Effector memory CD8-positive, alpha-beta T cell (primary cell): ENCODE measurements around the gene RAB15.

Experiments
- ATAC-seq: fragments of 150-1000 bp; cut with Tn5 transposase; replicated peaks from 2 replicates; pipeline ENCODE4 v1.10.0; 2021; ENCODE audit warnings: mild to moderate bottlenecking, moderate library complexity
- DNase-seq, 3 experiments: peaks; one replicate each; pipeline ENCODE4 v3.0.0; 2021
- H3K27ac Mint-ChIP-seq, 2 donors: one replicate each; pipeline ENCODE4 v1.8.0; 2022; ENCODE audit warnings: mild to moderate bottlenecking in 2 of 2, mixed read lengths in 2 of 2, moderate library complexity in 2 of 2
- H3K27me3 Mint-ChIP-seq, 2 donors: one replicate each; pipeline ENCODE4 v1.8.0; 2022; ENCODE audit warnings: mixed read lengths in 2 of 2
- H3K36me3 Mint-ChIP-seq: one replicate; pipeline ENCODE4 v1.8.0; 2022; ENCODE audit warnings: mild to moderate bottlenecking, moderate library complexity, mixed read lengths; ENCODE audit not compliant: insufficient read depth
- H3K4me1 Mint-ChIP-seq, 2 donors: one replicate each; pipeline ENCODE4 v1.8.0; 2022; ENCODE audit warnings: low read depth in 2 of 2, mixed read lengths in 2 of 2
- H3K4me3 Mint-ChIP-seq, 2 donors: one replicate each; pipeline ENCODE4 v1.8.0; 2022; ENCODE audit warnings: mild to moderate bottlenecking in 2 of 2, mixed read lengths in 2 of 2, moderate library complexity in 2 of 2
- H3K9me3 Mint-ChIP-seq, 2 donors: one replicate each; pipeline ENCODE4 v1.8.0; 2022; ENCODE audit warnings: mixed read lengths in 2 of 2

Gene RAB15

GRCh38 chr14:64958743-64959142 lies 13.4 kb downstream of the RAB15 start:
- ATAC-seq (no peak), DNase-seq (no peak)
- H3K27ac Mint-ChIP-seq, result no peak overlapping the region
- no peaks in the 10 kb centered on the region for H3K9me3 Mint-ChIP-seq
- peaks cover 3% of the 10 kb centered on the region for H3K36me3 Mint-ChIP-seq
- H3K27me3 Mint-ChIP-seq, result no peaks in the 10 kb centered on the region
- H3K4me3 Mint-ChIP-seq, result no peak overlapping the region
- H3K4me1 Mint-ChIP-seq, result peaks cover 6 to 7% of the 10 kb centered on the region in 2 donors

GRCh38 chr14:64958201-64958600 lies 13.9 kb downstream of the RAB15 start:
- ATAC-seq (no peak), DNase-seq (no peak)
- Mint-ChIP-seq H3K9me3 (no peaks in the 10 kb centered on the region), H3K27ac (no peak overlapping the region), H3K4me3 (no peak overlapping the region), H3K4me1 (peaks cover 6 to 8% of the 10 kb centered on the region in 2 donors), H3K27me3 (no peaks in the 10 kb centered on the region), H3K36me3 (peaks cover 3% of the 10 kb centered on the region)

DNA sequence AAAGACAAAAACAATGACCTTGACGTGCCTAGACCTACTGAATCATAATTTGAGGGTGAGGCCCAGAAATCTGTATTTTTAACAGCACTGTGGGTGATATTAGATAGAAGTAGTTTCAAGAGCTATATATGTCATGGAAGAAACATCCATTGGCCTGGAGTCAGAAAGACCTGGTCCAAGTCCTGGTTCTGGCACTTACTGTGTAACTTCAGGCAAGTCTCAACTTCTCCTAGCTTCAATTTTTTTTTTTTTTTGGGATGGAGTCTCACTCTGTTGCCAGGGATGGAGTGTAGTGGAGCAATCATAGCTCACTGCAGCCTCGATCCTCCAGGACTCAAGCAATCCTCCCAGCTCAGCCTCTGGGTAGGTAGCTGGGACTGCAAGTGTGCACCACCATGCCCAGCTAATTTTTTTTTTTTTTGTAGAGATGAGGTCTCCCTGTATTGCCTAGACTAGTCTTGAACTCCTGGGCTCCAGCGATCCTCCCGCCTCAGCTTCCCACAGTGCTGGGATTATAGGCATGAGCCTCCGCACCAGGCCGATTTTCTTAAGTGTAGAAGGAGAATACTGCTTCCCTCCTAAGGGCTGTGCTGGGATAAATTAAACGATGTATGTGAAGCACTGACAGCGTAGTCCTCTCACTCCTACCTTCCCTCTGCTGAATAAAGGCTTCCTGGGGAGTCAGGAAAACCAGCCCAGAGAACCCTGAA lies 15.3 kb downstream of the RAB15 start:
- Mint-ChIP-seq H3K36me3 (peaks cover 3% of the 10 kb centered on the region), H3K27me3 (no peaks in the 10 kb centered on the region), H3K9me3 (no peaks in the 10 kb centered on the region), H3K4me3 (no peak overlapping the region), H3K4me1 (peaks cover 8 to 10% of the 10 kb centered on the region in 2 donors), H3K27ac (no peak overlapping the region)
- DNase-seq (no peak), ATAC-seq (no peak)

GRCh38 chr14:64955297-64955696 lies 16.8 kb downstream of the RAB15 start:
- H3K27me3 Mint-ChIP-seq, result no peaks in the 10 kb centered on the region
- H3K36me3 Mint-ChIP-seq, result peaks cover 3% of the 10 kb centered on the region
- peaks cover 8% of the 10 kb centered on the region in 2 donors for H3K4me1 Mint-ChIP-seq
- H3K9me3 Mint-ChIP-seq, result no peaks in the 10 kb centered on the region
- DNase-seq (no peak), ATAC-seq (no peak)
- no peak overlapping the region for H3K4me3 Mint-ChIP-seq
- H3K27ac Mint-ChIP-seq, result no peak overlapping the region

GRCh38 chr14:64954491-64955240 lies 17.5 kb downstream of the RAB15 start:
- H3K9me3 Mint-ChIP-seq, result no peaks in the 10 kb centered on the region

GRCh38 chr14:64953661-64954060 lies 18.5 kb downstream of the RAB15 start:
- no peak for ATAC-seq
- Mint-ChIP-seq H3K27me3 (no peaks in the 10 kb centered on the region), H3K9me3 (no peaks in the 10 kb centered on the region), H3K36me3 (peaks cover 3% of the 10 kb centered on the region), H3K4me1 (peaks cover 4% of the 10 kb centered on the region in 2 donors), H3K4me3 (no peak overlapping the region), H3K27ac (no peak overlapping the region)
- DNase-seq, result no peak

More at GRCh38 chr14:64954491-64955240, 17.5 kb downstream of the RAB15 start:
- Mint-ChIP-seq H3K27me3 (no peaks in the 10 kb centered on the region), H3K4me3 (no peak overlapping the region), H3K36me3 (peaks cover 3% of the 10 kb centered on the region), H3K27ac (no peak overlapping the region), H3K4me1 (peaks cover 4% of the 10 kb centered on the region in 2 donors)
- DNase-seq (no peak), ATAC-seq (no peak)

DNA sequence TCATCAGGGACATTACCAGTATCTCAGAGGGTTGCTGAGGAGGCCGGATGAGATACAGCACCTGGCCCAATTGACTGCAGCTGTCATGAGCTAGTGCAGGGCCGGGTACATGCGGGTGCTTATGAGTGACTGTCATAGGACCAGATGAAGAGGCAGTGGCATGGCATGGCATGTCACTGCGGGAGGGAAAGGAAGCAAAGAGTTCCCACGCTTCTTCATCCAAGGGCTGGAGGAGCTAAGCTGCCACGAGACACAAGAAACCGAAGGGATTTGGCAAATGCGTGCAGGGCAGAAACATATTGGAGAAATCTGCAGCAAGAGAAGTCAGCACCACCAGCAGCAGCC lies 18.9 kb downstream of the RAB15 start:
- Mint-ChIP-seq H3K27me3 (no peaks in the 10 kb centered on the region), H3K9me3 (no peaks in the 10 kb centered on the region), H3K27ac (no peak overlapping the region), H3K4me3 (no peak overlapping the region), H3K36me3 (peaks cover 3% of the 10 kb centered on the region), H3K4me1 (peaks cover 4% of the 10 kb centered on the region in 2 donors)
- DNase-seq (no peak), ATAC-seq (no peak)

DNA sequence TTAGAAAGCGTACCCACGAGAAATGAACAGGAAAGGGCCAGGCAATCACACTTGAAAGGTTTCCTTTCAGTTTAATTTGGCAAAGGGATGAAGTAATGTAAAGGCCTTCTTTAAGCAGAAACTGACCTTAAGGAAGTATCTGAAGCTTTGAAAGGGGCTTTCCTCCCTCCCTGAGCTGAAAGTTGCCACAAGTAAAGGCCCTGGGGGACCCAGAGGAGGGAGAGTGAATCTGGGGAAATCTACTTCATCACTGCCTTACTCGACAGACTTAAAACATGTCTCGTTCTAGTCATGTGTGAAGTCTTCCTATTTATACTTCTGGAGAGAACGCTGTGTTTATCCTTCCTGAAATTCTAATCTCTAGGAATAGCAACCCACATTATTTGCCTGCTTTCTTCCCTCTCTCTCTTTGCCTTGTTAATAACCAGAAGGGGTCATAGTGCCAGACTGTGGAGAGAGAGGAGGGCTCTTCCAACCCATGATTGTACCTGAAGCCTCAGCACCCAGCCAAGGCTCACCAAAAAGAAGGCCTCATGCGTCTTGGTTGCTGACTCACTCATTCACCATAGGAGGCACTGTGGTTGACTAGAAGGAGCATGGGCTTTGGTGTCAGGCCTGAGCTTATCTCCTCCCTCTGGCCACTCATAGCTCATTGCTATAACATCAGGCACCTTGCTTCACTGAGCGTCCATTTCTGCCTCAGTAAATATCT lies 19.4 kb downstream of the RAB15 start:
- no peak for DNase-seq
- Mint-ChIP-seq H3K4me1 (peaks cover 4% of the 10 kb centered on the region in 2 donors), H3K9me3 (no peaks in the 10 kb centered on the region), H3K27ac (peak overlapping the region in 1 of 2 donors; percentile 35), H3K27me3 (no peaks in the 10 kb centered on the region), H3K4me3 (no peak overlapping the region), H3K36me3 (peaks cover 3% of the 10 kb centered on the region)
- no peak for ATAC-seq

DNA sequence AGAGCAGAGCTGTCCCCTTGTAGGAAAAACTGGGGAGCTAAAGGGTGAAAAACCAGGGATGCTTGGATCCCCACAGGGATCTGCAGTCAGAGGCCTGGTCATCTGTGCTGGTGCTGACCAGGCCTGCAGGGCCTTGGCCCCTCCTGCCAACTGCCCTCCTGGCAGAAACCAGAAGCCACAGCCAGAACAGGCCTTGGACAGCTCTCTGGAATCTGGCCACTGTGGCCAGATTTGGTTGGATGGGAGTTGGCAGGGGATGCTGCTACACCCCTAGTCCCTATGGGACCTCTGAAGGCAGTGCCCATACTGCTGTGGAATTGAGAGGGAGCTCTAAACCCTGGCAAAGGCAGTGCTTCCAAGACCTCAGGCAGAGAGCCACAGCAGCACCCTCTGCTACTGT lies 20.4 kb downstream of the RAB15 start:
- peaks cover under 1% of the 10 kb centered on the region for H3K36me3 Mint-ChIP-seq
- H3K4me1 Mint-ChIP-seq, result peaks cover 4 to 8% of the 10 kb centered on the region in 2 donors
- peak overlapping the region in 1 of 2 donors; percentile 35 for H3K27ac Mint-ChIP-seq
- no peaks in the 10 kb centered on the region for H3K9me3 Mint-ChIP-seq
- DNase-seq (no peak), ATAC-seq (no peak)
- H3K27me3 Mint-ChIP-seq, result no peaks in the 10 kb centered on the region
- no peak overlapping the region for H3K4me3 Mint-ChIP-seq

DNA sequence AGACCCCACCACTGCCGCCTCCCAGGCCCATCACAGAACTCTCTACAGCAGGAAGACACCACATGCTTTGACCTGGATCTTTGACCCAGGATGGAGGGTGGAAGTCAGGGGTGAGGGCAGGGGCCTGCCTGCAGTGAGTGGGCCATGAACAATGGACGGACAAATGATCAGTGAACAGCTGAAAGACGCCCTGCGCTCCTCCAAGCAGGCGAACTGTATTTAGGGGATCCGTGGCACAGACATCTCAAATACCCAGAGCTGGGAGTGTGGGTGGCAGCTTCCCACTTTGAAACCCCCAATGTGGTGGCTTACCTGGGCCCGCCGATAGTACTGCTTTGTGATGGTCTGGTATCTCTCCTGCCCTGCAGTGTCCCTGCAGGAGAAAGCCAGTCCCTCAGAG lies 20.8 kb downstream of the RAB15 start:
- no peak for ATAC-seq
- no peak for DNase-seq
- H3K4me1 Mint-ChIP-seq, result peaks cover 4 to 11% of the 10 kb centered on the region in 2 donors
- no peak overlapping the region for H3K27ac Mint-ChIP-seq
- no peaks in the 10 kb centered on the region for H3K36me3 Mint-ChIP-seq
- H3K9me3 Mint-ChIP-seq, result no peaks in the 10 kb centered on the region
- no peak overlapping the region for H3K4me3 Mint-ChIP-seq
- no peaks in the 10 kb centered on the region for H3K27me3 Mint-ChIP-seq

DNA sequence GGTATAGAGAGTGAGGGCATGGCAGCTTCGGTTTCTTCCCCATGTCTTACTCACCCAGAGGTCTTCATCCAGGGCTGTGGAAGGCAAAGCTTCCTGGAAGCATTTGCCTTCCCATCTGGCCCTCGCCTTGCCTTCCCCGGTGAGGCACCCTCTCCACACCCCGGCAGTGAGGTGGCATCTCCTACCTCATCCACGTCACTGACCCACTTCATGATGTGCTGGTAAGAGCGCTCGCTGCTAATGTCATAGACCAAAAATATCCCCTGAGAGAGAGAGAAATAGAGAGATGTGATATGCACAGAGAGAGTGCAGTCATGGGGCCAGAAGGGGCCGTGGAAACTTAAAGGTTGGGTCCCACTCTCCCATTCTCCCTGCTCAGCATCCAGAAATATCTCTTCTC lies 21.2 kb downstream of the RAB15 start:
- Mint-ChIP-seq H3K4me1 (peaks cover 4 to 11% of the 10 kb centered on the region in 2 donors), H3K36me3 (no peaks in the 10 kb centered on the region), H3K9me3 (no peaks in the 10 kb centered on the region), H3K4me3 (no peak overlapping the region), H3K27ac (no peak overlapping the region), H3K27me3 (no peaks in the 10 kb centered on the region)
- ATAC-seq (no peak), DNase-seq (no peak)

- no peaks in the 10 kb centered on the region for H3K27me3 Mint-ChIP-seq
- no peak overlapping the region for H3K4me3 Mint-ChIP-seq
- ATAC-seq, result no peak
- peaks cover under 1 to 15% of the 10 kb centered on the region in 2 donors for H3K4me1 Mint-ChIP-seq
- H3K9me3 Mint-ChIP-seq, result no peaks in the 10 kb centered on the region
- no peak for DNase-seq
- peak overlapping the region in 1 of 2 donors; percentile 19 for H3K27ac Mint-ChIP-seq
- H3K36me3 Mint-ChIP-seq, result no peaks in the 10 kb centered on the region
Observed at GRCh38 chr14:64948612-64949210, 23.4 kb downstream of the RAB15 start.
